Embryonic facial prominence (tissue), 1 donor: Measurements from ENCODE around the gene CIB4.

Source experiments
- DNase-seq: peaks from one replicate; pipeline ENCODE4 v3.0.0-alpha.2; 2016; ENCODE audit errors: extremely low spot score

The CIB4 gene

GRCh38 chr2:26607698-26608097, 33.5 kb downstream of the CIB4 start:
- no peak for DNase-seq

DNA sequence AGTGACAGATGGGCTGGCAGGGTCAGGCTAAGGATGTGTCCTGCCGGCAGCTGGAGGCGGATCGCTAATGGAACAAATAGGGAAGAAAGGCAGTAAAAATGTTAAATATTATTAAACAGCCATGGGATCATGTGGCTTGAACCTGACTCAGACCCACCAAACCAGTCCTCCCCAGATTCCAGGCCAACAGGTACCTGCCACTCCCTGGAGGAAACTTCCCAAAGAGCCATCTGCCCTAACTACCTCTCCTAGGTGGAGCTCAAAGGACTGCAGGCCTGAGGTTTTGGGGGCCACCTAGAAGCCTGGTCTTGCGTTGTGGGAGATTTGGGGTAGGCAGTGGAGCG, 34.3 kb downstream of the CIB4 start:
- DNase-seq, result no peak

DNA sequence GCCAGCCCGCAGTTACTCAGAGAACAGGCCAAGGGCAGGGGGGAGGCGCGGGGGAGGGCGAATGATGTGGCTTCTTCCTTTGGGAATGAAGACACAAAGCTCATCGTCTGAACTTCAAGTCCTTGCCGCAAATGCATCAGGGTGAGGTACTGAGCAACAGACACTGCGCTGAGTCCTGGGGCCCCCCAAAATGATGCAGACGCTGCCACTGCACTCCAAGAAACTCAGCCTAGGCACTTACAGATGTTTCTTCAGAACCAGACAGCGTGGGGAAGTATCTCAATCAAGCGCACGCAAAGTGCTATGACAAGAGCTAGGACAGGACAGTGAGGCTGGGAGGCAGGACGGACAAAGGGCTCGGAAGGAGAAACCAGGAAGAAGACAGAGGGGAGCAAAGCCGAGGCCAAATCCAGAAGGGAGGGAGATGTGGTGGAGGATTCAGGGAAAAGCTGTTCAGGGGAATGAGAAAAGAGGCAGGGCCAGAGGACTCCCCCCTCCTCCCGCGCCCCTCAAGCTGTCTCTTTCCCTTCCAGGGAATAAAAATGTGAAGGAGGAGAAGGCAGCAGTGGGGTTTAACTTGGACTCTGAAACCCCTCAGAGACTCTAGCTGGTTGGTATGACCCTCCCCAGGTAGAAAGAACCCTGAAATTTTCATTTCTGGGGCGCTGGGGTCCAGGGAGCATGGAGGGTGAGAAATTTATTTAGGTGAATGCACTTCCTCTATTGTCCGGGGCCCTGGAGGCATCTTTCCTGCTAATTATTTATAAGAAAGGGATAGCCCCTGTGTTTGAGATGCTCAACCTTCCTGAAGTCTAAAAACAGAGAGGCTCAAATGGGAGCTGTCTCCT, 34.9 kb downstream of the CIB4 start:
- DNase-seq, result no peak

DNA sequence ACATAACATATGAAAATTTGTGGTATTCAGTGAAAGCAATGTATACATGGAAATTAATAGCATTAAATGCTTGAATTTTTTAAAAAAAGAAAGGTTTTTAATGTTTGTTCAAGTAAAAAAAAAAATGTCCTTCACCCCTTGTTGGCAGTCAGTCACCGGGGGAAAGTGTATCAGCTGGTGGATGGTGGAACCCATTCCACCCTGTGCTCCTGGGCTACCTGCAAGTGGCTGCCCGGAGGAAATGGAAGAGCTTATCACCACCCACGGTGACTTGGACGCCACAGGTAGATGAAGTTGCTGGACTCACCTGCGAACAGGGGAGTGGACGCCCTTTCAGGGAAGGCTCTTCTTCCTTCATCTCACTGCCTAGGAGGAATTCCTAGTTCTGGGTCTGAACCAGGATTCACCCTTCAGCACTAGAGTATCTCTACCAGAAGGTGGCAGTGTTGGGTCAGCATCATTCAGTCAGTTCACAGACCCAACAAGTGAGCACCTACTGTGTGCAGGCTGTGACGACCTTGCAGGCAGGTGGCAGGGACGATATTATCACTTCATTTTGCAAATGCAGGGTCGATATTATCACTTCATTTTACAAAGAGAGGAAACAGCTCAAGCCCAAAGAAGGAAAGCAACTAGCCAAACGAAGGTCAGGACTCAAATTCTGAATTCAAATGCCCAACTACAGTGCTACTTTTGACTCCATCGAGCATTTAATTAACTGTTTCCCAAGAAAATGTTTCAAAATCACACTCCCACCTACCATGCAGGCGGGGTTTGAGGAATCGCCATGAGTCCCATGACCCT, 35.8 kb downstream of the CIB4 start:
- no peak for DNase-seq

GRCh38 chr2:26602575-26602974, 38.6 kb downstream of the CIB4 start:
- DNase-seq, result no peak

GRCh38 chr2:26599387-26599786, 41.8 kb downstream of the CIB4 start:
- DNase-seq, result no peak

DNA sequence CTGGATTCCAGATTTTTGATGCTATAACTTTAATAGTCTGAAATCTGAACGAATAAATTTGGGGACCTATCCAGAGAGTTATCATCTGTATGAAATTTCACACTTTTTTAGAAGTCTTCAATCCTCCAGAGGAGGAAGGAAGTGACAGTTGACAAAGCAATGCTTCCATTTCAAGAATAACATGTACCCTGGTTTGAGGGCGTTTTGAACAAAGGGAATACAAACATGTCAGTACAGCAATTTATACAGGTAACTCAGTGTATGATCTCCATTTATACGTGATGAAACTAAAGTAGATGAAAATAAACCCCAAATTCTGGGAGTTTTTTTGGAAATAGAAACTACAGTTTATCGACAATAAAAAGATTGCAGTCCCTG, 42.2 kb downstream of the CIB4 start:
- no peak for DNase-seq

DNA sequence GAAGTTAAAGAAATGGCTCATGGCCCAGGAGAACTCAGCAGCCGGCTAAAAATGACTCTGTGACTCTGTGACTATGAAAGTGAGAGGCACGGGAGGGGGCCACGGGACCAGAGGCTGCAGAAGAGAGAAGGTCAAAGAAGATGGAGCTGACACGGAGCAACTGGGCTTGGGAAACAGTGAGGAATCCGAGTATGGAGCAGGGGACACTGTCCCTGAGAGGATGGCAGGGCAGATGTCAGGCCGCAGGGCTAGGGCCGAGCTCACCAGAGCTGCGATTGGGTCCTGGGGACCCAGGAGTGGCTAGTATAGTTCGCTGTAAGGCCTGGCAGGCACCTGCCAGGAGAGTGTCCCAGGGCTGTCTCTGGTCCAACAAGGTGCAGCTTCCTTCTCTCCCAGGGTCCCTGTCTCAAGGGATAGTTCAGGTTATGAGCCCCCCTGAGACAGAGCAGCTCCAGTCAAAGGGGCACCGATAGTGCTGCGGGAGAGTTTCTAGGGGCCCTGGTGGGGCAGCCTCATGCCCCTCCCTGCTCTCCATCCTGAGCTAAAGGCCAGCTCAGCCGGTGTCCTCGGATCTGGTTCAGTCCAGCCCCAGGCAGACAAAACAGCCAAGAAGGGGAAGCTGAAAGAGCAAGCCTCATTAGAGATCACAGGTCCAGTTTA, 42.7 kb downstream of the CIB4 start:
- no peak for DNase-seq

DNA sequence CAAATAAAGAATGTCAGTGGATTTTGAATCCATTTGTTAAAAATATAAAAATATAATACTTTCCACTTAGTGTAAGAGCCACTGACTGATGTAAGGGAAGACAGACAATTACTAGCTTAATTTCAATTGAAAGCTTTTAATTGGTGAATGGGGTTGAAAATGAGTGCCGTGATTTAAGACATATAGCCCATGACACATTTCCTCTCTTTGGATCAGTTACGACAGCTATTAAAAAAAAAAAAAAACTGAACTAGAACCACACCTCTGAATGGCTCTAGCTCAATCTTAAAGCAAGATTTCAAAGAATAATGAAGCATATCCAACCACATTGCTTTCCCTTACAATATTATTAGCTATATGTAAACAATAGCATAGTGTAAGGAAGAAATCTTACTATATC, 44.0 kb downstream of the CIB4 start:
- no peak for DNase-seq

GRCh38 chr2:26595146-26595545, 46.0 kb downstream of the CIB4 start:
- DNase-seq, result no peak

- no peak for DNase-seq
Observed at GRCh38 chr2:26591619-26592505, 49.3 kb downstream of the CIB4 start.

DNA sequence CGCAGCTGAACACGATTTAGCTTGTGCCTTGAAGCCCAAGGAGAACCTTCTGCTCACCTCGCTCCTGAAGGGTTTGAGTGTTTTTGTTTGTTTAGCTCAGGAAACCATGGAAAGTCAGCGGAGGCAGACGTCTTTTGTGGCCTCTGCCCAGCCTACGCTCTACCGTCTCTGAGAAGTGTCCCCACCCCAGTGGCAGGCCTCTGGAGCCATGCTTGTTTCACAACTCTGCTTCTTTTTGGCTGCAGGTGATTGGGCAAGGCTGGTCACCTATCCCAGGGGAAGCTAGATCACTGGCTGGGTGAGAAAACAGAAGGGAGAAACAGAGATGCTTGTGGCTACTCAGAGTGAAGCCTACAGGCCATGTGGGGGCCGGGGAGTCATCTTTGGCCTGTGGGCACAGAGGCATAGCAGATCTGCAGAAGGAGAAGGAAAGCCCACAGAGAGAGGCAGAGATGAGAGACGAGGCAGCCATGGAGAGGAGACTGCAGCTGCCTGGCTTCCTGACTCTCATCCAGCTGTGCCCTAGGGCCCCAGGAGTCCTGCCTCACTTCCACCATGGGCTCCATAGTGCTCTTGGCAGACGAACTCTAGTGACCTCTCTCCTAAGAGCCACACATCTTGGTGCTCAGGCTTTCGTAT, 50.1 kb downstream of the CIB4 start:
- DNase-seq, result no peak

GRCh38 chr2:26590508-26590907, 50.7 kb downstream of the CIB4 start:
- DNase-seq, result no peak

- no peak for DNase-seq
Observed at GRCh38 chr2:26588576-26588975, 52.6 kb downstream of the CIB4 start.

DNA sequence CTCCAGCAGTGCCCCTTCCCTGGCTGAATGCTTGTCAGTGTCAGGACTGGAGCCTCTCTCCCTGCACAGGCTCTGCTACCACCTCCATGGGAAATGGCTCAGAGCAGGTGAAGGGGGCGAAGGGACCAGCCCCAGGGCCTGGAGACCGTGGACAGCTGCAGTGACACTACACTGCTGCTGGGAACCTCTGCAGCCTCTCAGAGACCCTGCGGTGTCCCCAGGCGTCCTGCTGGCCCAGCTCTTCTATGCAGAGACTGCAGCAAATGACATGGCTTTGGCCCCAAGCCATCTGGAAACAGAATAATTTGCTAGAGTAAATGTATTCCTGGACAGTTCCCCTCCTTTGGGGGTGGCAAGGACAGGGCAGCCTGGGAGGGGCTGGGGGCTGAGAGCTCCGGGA, 53.2 kb downstream of the CIB4 start:
- no peak for DNase-seq

DNA sequence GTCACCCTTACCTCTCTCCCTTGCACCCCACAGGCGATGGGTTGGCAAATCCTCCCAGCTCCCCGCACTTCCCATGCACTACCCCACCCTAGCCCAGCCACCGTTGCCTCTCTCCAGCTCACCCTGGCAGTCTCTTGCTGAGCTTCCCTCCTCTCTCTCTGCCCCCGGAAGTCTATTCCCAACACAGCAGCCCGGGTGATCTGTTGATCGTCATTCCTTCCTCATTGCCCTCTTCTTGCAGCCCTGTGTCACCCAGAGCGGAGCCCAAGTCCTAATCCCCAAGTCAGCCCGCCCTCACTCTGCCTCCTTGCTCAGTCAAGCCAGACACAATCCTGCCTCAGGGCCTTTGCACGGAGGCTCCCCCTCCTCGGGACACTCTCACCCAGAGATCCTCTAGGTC, 55.2 kb downstream of the CIB4 start:
- no peak for DNase-seq

GRCh38 chr2:26585100-26585499, 56.1 kb downstream of the CIB4 start:
- no peak for DNase-seq

DNA sequence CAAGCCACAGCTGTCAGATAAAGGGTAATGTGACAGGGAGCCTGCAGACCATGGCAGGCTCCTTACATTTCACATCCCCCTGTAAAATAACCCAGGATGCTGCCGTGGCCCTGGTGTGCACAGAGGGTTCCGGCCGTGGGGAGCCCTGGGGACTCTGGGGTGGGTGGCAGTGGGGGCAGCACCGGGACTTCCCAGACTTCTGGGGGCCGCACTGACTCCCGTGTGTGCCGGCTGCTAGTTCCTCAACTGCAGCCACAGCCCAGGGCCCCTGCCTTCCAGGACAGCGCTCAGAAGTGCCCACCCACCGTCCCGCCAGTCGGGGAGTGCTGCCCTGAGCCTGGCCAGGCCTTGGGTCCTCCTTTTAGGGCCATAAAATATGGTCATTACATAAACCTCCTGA, 56.5 kb downstream of the CIB4 start:
- no peak for DNase-seq

- DNase-seq, result no peak
Observed at GRCh38 chr2:26584191-26584590, 57.0 kb downstream of the CIB4 start.

- no peak for DNase-seq
Observed at GRCh38 chr2:26583381-26583911, 57.7 kb downstream of the CIB4 start.

DNA sequence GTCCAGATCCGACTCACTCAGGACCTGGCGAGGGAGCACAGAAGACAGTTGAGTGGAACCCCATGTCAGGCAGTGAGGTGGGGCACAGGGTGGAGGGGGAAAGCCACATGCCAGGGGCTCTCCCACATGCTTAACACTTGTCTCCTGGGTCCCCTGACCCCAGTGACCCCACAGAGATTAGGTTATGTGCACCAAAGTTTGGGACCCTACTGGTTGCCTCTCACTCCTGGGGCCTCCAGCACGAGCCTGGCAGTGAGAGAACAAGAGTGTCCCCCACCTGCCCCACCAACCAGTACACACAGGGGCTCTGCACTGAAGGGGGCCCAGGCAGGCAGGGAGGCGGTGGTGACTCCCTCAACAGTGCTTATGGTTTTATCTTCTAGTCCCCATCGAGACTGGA, 58.3 kb downstream of the CIB4 start:
- no peak for DNase-seq
